BE2C (cell line): ENCODE results near the gene NUMB.

Source experiments
- DNase-seq: peaks from one replicate; pipeline ENCODE4 v3.0.0-alpha.2; 2020
- H3K27me3 ChIP-seq: fragments of 250-450 bp; sonication (Bioruptor Pico); 2 replicates; pipeline ENCODE4 v1.5.1; 2020; ENCODE audit warnings: mild to moderate bottlenecking
- H3K36me3 ChIP-seq: fragments of 250-450 bp; sonication (Bioruptor Pico); 2 replicates; pipeline ENCODE4 v1.5.1; 2020; ENCODE audit warnings: mild to moderate bottlenecking
- H3K4me1 ChIP-seq: fragments of 250-450 bp; sonication (Bioruptor Pico); 2 replicates; pipeline ENCODE4 v1.5.1; 2020
- H3K4me3 ChIP-seq: 2 replicates; pipeline ENCODE4 v1.5.1; 2011; ENCODE audit warnings: low read depth, low read length
- H3K9me3 ChIP-seq: fragments of 250-450 bp; sonication (Bioruptor Pico); 2 replicates; pipeline ENCODE4 v1.5.1; 2020
- CTCF ChIP-seq: IDR thresholded peaks from 2 replicates; pipeline ENCODE4 v1.5.1; 2012; ENCODE audit warnings: mild to moderate bottlenecking, low read depth, low read length

NUMB gene

GRCh38 chr14:73244541-73245290 lies 213.6 kb downstream of the NUMB start:
- Histone ChIP-seq H3K4me3 (no peak overlapping the region), H3K9me3 (no peaks in the 10 kb centered on the region), H3K36me3 (no peaks in the 10 kb centered on the region), H3K27me3 (peaks cover 5% of the 10 kb centered on the region), H3K4me1 (no peaks in the 10 kb centered on the region)
- DNase-seq, result no peak
- no peak for TF ChIP-seq CTCF

GRCh38 chr14:73243748-73244147 lies 214.6 kb downstream of the NUMB start:
- no peaks in the 10 kb centered on the region for H3K9me3 ChIP-seq
- no peaks in the 10 kb centered on the region for H3K36me3 ChIP-seq
- no peak for DNase-seq
- no peak for TF ChIP-seq CTCF
- H3K4me1 ChIP-seq, result no peaks in the 10 kb centered on the region
- peaks cover 14% of the 10 kb centered on the region for H3K27me3 ChIP-seq
- no peak overlapping the region for H3K4me3 ChIP-seq

GRCh38 chr14:73243341-73243740 lies 215.0 kb downstream of the NUMB start:
- H3K4me3 ChIP-seq, result no peak overlapping the region

GRCh38 chr14:73242357-73242901 lies 215.9 kb downstream of the NUMB start:
- H3K27me3 ChIP-seq, result peaks cover 28% of the 10 kb centered on the region
- no peaks in the 10 kb centered on the region for H3K36me3 ChIP-seq
- no peak for TF ChIP-seq CTCF
- no peaks in the 10 kb centered on the region for H3K9me3 ChIP-seq
- DNase-seq, result no peak
- H3K4me1 ChIP-seq, result no peaks in the 10 kb centered on the region
- H3K4me3 ChIP-seq, result no peak overlapping the region

More at GRCh38 chr14:73243341-73243740, 215.0 kb downstream of the NUMB start:
- no peaks in the 10 kb centered on the region for H3K4me1 ChIP-seq
- no peaks in the 10 kb centered on the region for H3K9me3 ChIP-seq
- H3K36me3 ChIP-seq, result no peaks in the 10 kb centered on the region
- DNase-seq, result no peak
- peaks cover 18% of the 10 kb centered on the region for H3K27me3 ChIP-seq
- no peak for TF ChIP-seq CTCF

- peaks cover 36% of the 10 kb centered on the region for H3K27me3 ChIP-seq
- no peak overlapping the region for H3K4me3 ChIP-seq
Observed at GRCh38 chr14:73241481-73242165, 216.7 kb downstream of the NUMB start.

More at GRCh38 chr14:73241481-73242165, 216.7 kb downstream of the NUMB start:
- Histone ChIP-seq H3K4me1 (no peaks in the 10 kb centered on the region), H3K36me3 (no peaks in the 10 kb centered on the region), H3K9me3 (no peaks in the 10 kb centered on the region)
- DNase-seq, result no peak
- TF ChIP-seq CTCF, result no peak
